ENCODE results near the gene GPHN. TPM values are rescaled to one million over a fixed set of nuclear protein-coding genes. Genes with fewer than 3 reads are reported as not detected.

GPHN gene
- total RNA-seq, 1 donor from 2014 or later = 9.4 TPM

GRCh38 chr14:66619952-66620351 is 112.0 kb downstream of the GPHN start:
- H3K9ac ChIP-seq (ENCODE audit: low read depth in 1 of 3, low read length in 3 of 3) = no peak overlapping the region
- no peak overlapping the region for H3K27ac ChIP-seq (ENCODE audit: low read depth, low read length)
- no peak overlapping the region for H3K4me3 ChIP-seq (ENCODE audit: low read length in 3 of 3)
- H3K27me3 ChIP-seq (ENCODE audit: control insufficient read depth in 3 of 3, insufficient read depth in 3 of 3, low read length in 3 of 3) = no peaks in the 10 kb centered on the region
- no peaks in the 10 kb centered on the region for H3K36me3 ChIP-seq (ENCODE audit: control insufficient read depth in 3 of 3, insufficient read depth in 3 of 3, low read length in 3 of 3)
- H3K9me3 ChIP-seq (ENCODE audit: control insufficient read depth in 3 of 3, low read length in 3 of 3) = peaks cover 0 to 8% (median 3%) of the 10 kb centered on the region in 3 donors
- H3K4me1 ChIP-seq (ENCODE audit: control insufficient read depth in 3 of 3, insufficient read depth in 3 of 3, low read length in 3 of 3) = peaks cover 4 to 7% (median 5%) of the 10 kb centered on the region in 3 donors

GRCh38 chr14:66623838-66624237 is 115.9 kb downstream of the GPHN start:
- H3K4me1 ChIP-seq (ENCODE audit: control insufficient read depth in 3 of 3, insufficient read depth in 3 of 3, low read length in 3 of 3) = peaks cover 4 to 7% (median 5%) of the 10 kb centered on the region in 3 donors
- no peaks in the 10 kb centered on the region for H3K27me3 ChIP-seq (ENCODE audit: control insufficient read depth in 3 of 3, insufficient read depth in 3 of 3, low read length in 3 of 3)
- H3K27ac ChIP-seq (ENCODE audit: low read depth, low read length) = no peak overlapping the region

GRCh38 chr14:66624336-66624937 is 116.5 kb downstream of the GPHN start:
- H3K4me1 ChIP-seq (ENCODE audit: control insufficient read depth in 3 of 3, insufficient read depth in 3 of 3, low read length in 3 of 3) = peaks cover 4 to 7% (median 5%) of the 10 kb centered on the region in 3 donors
- no peaks in the 10 kb centered on the region for H3K27me3 ChIP-seq (ENCODE audit: control insufficient read depth in 3 of 3, insufficient read depth in 3 of 3, low read length in 3 of 3)
- no peaks in the 10 kb centered on the region for H3K9me3 ChIP-seq (ENCODE audit: control insufficient read depth in 3 of 3, low read length in 3 of 3)
- H3K36me3 ChIP-seq (ENCODE audit: control insufficient read depth in 3 of 3, insufficient read depth in 3 of 3, low read length in 3 of 3) = no peaks in the 10 kb centered on the region
- H3K9ac ChIP-seq (ENCODE audit: low read depth in 1 of 3, low read length in 3 of 3) = no peak overlapping the region
- H3K4me3 ChIP-seq (ENCODE audit: low read length in 3 of 3) = no peak overlapping the region
- no peak overlapping the region for H3K27ac ChIP-seq (ENCODE audit: low read depth, low read length)

More at GRCh38 chr14:66623838-66624237, 115.9 kb downstream of the GPHN start:
- Histone ChIP-seq H3K36me3 (ENCODE audit: control insufficient read depth in 3 of 3, insufficient read depth in 3 of 3, low read length in 3 of 3) (no peaks in the 10 kb centered on the region), H3K9me3 (ENCODE audit: control insufficient read depth in 3 of 3, low read length in 3 of 3) (no peaks in the 10 kb centered on the region), H3K4me3 (ENCODE audit: low read length in 3 of 3) (no peak overlapping the region), H3K9ac (ENCODE audit: low read depth in 1 of 3, low read length in 3 of 3) (no peak overlapping the region)

GRCh38 chr14:66628636-66629035 is 120.7 kb downstream of the GPHN start:
- Histone ChIP-seq H3K9me3 (ENCODE audit: control insufficient read depth in 3 of 3, low read length in 3 of 3) (no peaks in the 10 kb centered on the region), H3K4me1 (ENCODE audit: control insufficient read depth in 3 of 3, insufficient read depth in 3 of 3, low read length in 3 of 3) (peaks cover 4 to 5% (median 4%) of the 10 kb centered on the region in 3 donors), H3K9ac (ENCODE audit: low read depth in 1 of 3, low read length in 3 of 3) (no peak overlapping the region), H3K27me3 (ENCODE audit: control insufficient read depth in 3 of 3, insufficient read depth in 3 of 3, low read length in 3 of 3) (no peaks in the 10 kb centered on the region), H3K36me3 (ENCODE audit: control insufficient read depth in 3 of 3, insufficient read depth in 3 of 3, low read length in 3 of 3) (no peaks in the 10 kb centered on the region), H3K27ac (ENCODE audit: low read depth, low read length) (no peak overlapping the region), H3K4me3 (ENCODE audit: low read length in 3 of 3) (no peak overlapping the region)

- Histone ChIP-seq H3K9ac (ENCODE audit: low read depth in 1 of 3, low read length in 3 of 3) (no peak overlapping the region), H3K9me3 (ENCODE audit: control insufficient read depth in 3 of 3, low read length in 3 of 3) (no peaks in the 10 kb centered on the region), H3K27me3 (ENCODE audit: control insufficient read depth in 3 of 3, insufficient read depth in 3 of 3, low read length in 3 of 3) (no peaks in the 10 kb centered on the region), H3K4me3 (ENCODE audit: low read length in 3 of 3) (no peak overlapping the region), H3K4me1 (ENCODE audit: control insufficient read depth in 3 of 3, insufficient read depth in 3 of 3, low read length in 3 of 3) (no peaks in the 10 kb centered on the region), H3K27ac (ENCODE audit: low read depth, low read length) (no peak overlapping the region), H3K36me3 (ENCODE audit: control insufficient read depth in 3 of 3, insufficient read depth in 3 of 3, low read length in 3 of 3) (no peaks in the 10 kb centered on the region)
Measured at GRCh38 chr14:66629499-66629898, 121.6 kb downstream of the GPHN start.

- H3K4me1 ChIP-seq (ENCODE audit: control insufficient read depth in 3 of 3, insufficient read depth in 3 of 3, low read length in 3 of 3) = peaks cover 0 to 5% (median 3%) of the 10 kb centered on the region in 3 donors
- H3K9ac ChIP-seq (ENCODE audit: low read depth in 1 of 3, low read length in 3 of 3) = no peak overlapping the region
- H3K4me3 ChIP-seq (ENCODE audit: low read length in 3 of 3) = no peak overlapping the region
- no peaks in the 10 kb centered on the region for H3K9me3 ChIP-seq (ENCODE audit: control insufficient read depth in 3 of 3, low read length in 3 of 3)
- H3K27me3 ChIP-seq (ENCODE audit: control insufficient read depth in 3 of 3, insufficient read depth in 3 of 3, low read length in 3 of 3) = no peaks in the 10 kb centered on the region
- no peaks in the 10 kb centered on the region for H3K36me3 ChIP-seq (ENCODE audit: control insufficient read depth in 3 of 3, insufficient read depth in 3 of 3, low read length in 3 of 3)
- no peak overlapping the region for H3K27ac ChIP-seq (ENCODE audit: low read depth, low read length)
Measured at GRCh38 chr14:66634876-66635275, 126.9 kb downstream of the GPHN start.

- Histone ChIP-seq H3K36me3 (ENCODE audit: control insufficient read depth in 3 of 3, insufficient read depth in 3 of 3, low read length in 3 of 3) (no peaks in the 10 kb centered on the region), H3K27ac (ENCODE audit: low read depth, low read length) (no peak overlapping the region), H3K9ac (ENCODE audit: low read depth in 1 of 3, low read length in 3 of 3) (no peak overlapping the region), H3K4me3 (ENCODE audit: low read length in 3 of 3) (no peak overlapping the region), H3K4me1 (ENCODE audit: control insufficient read depth in 3 of 3, insufficient read depth in 3 of 3, low read length in 3 of 3) (peaks cover 0 to 5% (median 3%) of the 10 kb centered on the region in 3 donors), H3K27me3 (ENCODE audit: control insufficient read depth in 3 of 3, insufficient read depth in 3 of 3, low read length in 3 of 3) (no peaks in the 10 kb centered on the region), H3K9me3 (ENCODE audit: control insufficient read depth in 3 of 3, low read length in 3 of 3) (no peaks in the 10 kb centered on the region)
Measured at GRCh38 chr14:66635435-66635834, 127.5 kb downstream of the GPHN start.

GRCh38 chr14:66636240-66636639 is 128.3 kb downstream of the GPHN start:
- Histone ChIP-seq H3K4me1 (ENCODE audit: control insufficient read depth in 3 of 3, insufficient read depth in 3 of 3, low read length in 3 of 3) (peaks cover 0 to 5% (median 3%) of the 10 kb centered on the region in 3 donors), H3K4me3 (ENCODE audit: low read length in 3 of 3) (no peak overlapping the region), H3K9ac (ENCODE audit: low read depth in 1 of 3, low read length in 3 of 3) (no peak overlapping the region), H3K36me3 (ENCODE audit: control insufficient read depth in 3 of 3, insufficient read depth in 3 of 3, low read length in 3 of 3) (no peaks in the 10 kb centered on the region), H3K27me3 (ENCODE audit: control insufficient read depth in 3 of 3, insufficient read depth in 3 of 3, low read length in 3 of 3) (no peaks in the 10 kb centered on the region), H3K27ac (ENCODE audit: low read depth, low read length) (no peak overlapping the region), H3K9me3 (ENCODE audit: control insufficient read depth in 3 of 3, low read length in 3 of 3) (no peaks in the 10 kb centered on the region)

- H3K4me3 ChIP-seq (ENCODE audit: low read length in 3 of 3) = no peak overlapping the region
- no peaks in the 10 kb centered on the region for H3K27me3 ChIP-seq (ENCODE audit: control insufficient read depth in 3 of 3, insufficient read depth in 3 of 3, low read length in 3 of 3)
- H3K9me3 ChIP-seq (ENCODE audit: control insufficient read depth in 3 of 3, low read length in 3 of 3) = no peaks in the 10 kb centered on the region
- H3K9ac ChIP-seq (ENCODE audit: low read depth in 1 of 3, low read length in 3 of 3) = no peak overlapping the region
- no peak overlapping the region for H3K27ac ChIP-seq (ENCODE audit: low read depth, low read length)
- H3K36me3 ChIP-seq (ENCODE audit: control insufficient read depth in 3 of 3, insufficient read depth in 3 of 3, low read length in 3 of 3) = no peaks in the 10 kb centered on the region
- peaks cover 7 to 10% (median 8%) of the 10 kb centered on the region in 3 donors for H3K4me1 ChIP-seq (ENCODE audit: control insufficient read depth in 3 of 3, insufficient read depth in 3 of 3, low read length in 3 of 3)
Measured at GRCh38 chr14:66638689-66639088, 130.7 kb downstream of the GPHN start.

- H3K9me3 ChIP-seq (ENCODE audit: control insufficient read depth in 3 of 3, low read length in 3 of 3) = no peaks in the 10 kb centered on the region
Measured at GRCh38 chr14:66641861-66642635, 134.1 kb downstream of the GPHN start.

More at GRCh38 chr14:66641861-66642635, 134.1 kb downstream of the GPHN start:
- Histone ChIP-seq H3K36me3 (ENCODE audit: control insufficient read depth in 3 of 3, insufficient read depth in 3 of 3, low read length in 3 of 3) (no peaks in the 10 kb centered on the region), H3K27ac (ENCODE audit: low read depth, low read length) (no peak overlapping the region), H3K4me3 (ENCODE audit: low read length in 3 of 3) (no peak overlapping the region), H3K27me3 (ENCODE audit: control insufficient read depth in 3 of 3, insufficient read depth in 3 of 3, low read length in 3 of 3) (no peaks in the 10 kb centered on the region), H3K4me1 (ENCODE audit: control insufficient read depth in 3 of 3, insufficient read depth in 3 of 3, low read length in 3 of 3) (peaks cover 5 to 7% (median 7%) of the 10 kb centered on the region in 3 donors), H3K9ac (ENCODE audit: low read depth in 1 of 3, low read length in 3 of 3) (no peak overlapping the region)
